ENCODE results near the gene KCND2. TPM values are rescaled to one million over a fixed set of nuclear protein-coding genes. Genes with fewer than 3 reads are reported as not detected.

KCND2 gene
- total RNA-seq, 1 experiment from 2014 or later: not detected

DNA sequence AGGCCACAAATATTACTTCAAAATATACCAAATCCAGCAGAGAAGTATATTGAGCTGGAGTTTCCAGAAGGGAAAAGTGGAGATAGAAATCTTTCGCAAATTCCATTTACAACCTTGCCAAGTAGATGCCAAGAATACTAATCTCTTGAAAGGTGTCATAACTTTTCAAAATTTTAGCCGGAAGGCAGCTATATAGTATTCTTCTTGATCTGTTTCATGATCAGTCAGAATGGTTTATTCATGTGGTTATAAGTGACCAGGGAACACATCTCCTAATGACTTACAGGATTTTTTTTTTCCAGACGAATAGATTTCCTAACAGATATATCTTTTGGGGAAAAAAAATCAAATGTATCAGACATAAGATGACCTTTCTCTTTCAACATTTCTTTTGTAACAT lies 314.3 kb downstream of the KCND2 start:
- Mint-ChIP-seq H3K4me1 (ENCODE audit: low read depth, unreplicated experiment) (no peaks in the 10 kb centered on the region), H3K36me3 (ENCODE audit: insufficient read depth, unreplicated experiment) (no peaks in the 10 kb centered on the region), H3K27ac (ENCODE audit: unreplicated experiment) (no peak overlapping the region), H3K27me3 (ENCODE audit: insufficient read depth, unreplicated experiment) (peaks cover 4% of the 10 kb centered on the region), H3K4me3 (ENCODE audit: unreplicated experiment) (no peak overlapping the region), H3K9me3 (ENCODE audit: unreplicated experiment) (no peaks in the 10 kb centered on the region)
- Histone ChIP-seq H3K27me3 (replicated peaks; ENCODE audit: control insufficient read depth, insufficient read depth, low read length) (no peaks in the 10 kb centered on the region), H3K4me1 (no peaks in the 10 kb centered on the region), H3K36me3 (ENCODE audit: control insufficient read depth, insufficient read depth, low read length) (no peaks in the 10 kb centered on the region), H3K9me3 (no peaks in the 10 kb centered on the region), H3K4me3 (ENCODE audit: low read depth, low read length) (no peak overlapping the region)
- DNase-seq: no peak
- BruUV-seq (replicated peaks): no TSS peak
- TF ChIP-seq, protein P1, sequence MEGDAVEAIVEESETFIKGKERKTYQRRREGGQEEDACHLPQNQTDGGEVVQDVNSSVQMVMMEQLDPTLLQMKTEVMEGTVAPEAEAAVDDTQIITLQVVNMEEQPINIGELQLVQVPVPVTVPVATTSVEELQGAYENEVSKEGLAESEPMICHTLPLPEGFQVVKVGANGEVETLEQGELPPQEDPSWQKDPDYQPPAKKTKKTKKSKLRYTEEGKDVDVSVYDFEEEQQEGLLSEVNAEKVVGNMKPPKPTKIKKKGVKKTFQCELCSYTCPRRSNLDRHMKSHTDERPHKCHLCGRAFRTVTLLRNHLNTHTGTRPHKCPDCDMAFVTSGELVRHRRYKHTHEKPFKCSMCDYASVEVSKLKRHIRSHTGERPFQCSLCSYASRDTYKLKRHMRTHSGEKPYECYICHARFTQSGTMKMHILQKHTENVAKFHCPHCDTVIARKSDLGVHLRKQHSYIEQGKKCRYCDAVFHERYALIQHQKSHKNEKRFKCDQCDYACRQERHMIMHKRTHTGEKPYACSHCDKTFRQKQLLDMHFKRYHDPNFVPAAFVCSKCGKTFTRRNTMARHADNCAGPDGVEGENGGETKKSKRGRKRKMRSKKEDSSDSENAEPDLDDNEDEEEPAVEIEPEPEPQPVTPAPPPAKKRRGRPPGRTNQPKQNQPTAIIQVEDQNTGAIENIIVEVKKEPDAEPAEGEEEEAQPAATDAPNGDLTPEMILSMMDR (IDR thresholded peaks at IDR 0.05; ENCODE audit: insufficient read depth in 1 of 2, low read depth in 1 of 2, low read length in 1 of 2, severe bottlenecking in 1 of 2, unreplicated experiment in 1 of 2): no peak
- CTCF ChIA-PET: no interaction called here
- POLR2A ChIA-PET: no interaction called here
- intact Hi-C loops (cut with micrococcal nuclease; ENCODE audit: unreplicated experiment): no loop called here

DNA sequence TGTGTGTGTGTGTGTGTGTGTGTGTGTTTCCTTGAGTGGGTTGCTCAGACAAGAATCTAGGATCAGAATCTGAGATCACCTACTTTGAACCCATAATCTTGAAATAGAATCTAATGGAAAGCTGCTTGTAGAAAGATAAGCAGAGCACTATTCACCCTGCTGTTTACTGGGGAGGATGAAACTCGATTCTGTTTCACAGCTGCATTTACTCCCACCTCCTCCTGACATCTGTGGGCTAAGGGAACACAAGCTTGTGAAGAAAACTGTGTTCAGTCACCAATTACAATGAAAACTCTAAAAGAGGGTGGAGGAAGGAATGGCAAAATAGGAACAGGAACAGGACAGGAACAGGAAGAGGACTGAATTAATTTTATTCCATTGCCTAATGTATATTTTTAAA lies 315.4 kb downstream of the KCND2 start:
- POLR2A ChIA-PET: no interaction called here
- no peaks in the 10 kb centered on the region for H3K36me3 ChIP-seq (ENCODE audit: control insufficient read depth, insufficient read depth, low read length)
- BruUV-seq (replicated peaks): no TSS peak
- Mint-ChIP-seq H3K4me3 (ENCODE audit: unreplicated experiment) (no peak overlapping the region), H3K27me3 (ENCODE audit: insufficient read depth, unreplicated experiment) (peaks cover 3% of the 10 kb centered on the region), H3K36me3 (ENCODE audit: insufficient read depth, unreplicated experiment) (no peaks in the 10 kb centered on the region), H3K4me1 (ENCODE audit: low read depth, unreplicated experiment) (no peaks in the 10 kb centered on the region), H3K9me3 (ENCODE audit: unreplicated experiment) (no peaks in the 10 kb centered on the region), H3K27ac (ENCODE audit: unreplicated experiment) (no peak overlapping the region)
- no peaks in the 10 kb centered on the region for H3K4me1 ChIP-seq
- no peaks in the 10 kb centered on the region for H3K27me3 ChIP-seq (replicated peaks; ENCODE audit: control insufficient read depth, insufficient read depth, low read length)
- DNase-seq: no peak
- TF ChIP-seq, protein P1 (IDR thresholded peaks at IDR 0.05; ENCODE audit: insufficient read depth in 1 of 2, low read depth in 1 of 2, low read length in 1 of 2, severe bottlenecking in 1 of 2, unreplicated experiment in 1 of 2): no peak
- CTCF ChIA-PET: no interaction called here
- no peak overlapping the region for H3K4me3 ChIP-seq (ENCODE audit: low read depth, low read length)
- no peaks in the 10 kb centered on the region for H3K9me3 ChIP-seq
- intact Hi-C loops (cut with micrococcal nuclease; ENCODE audit: unreplicated experiment): no loop called here

DNA sequence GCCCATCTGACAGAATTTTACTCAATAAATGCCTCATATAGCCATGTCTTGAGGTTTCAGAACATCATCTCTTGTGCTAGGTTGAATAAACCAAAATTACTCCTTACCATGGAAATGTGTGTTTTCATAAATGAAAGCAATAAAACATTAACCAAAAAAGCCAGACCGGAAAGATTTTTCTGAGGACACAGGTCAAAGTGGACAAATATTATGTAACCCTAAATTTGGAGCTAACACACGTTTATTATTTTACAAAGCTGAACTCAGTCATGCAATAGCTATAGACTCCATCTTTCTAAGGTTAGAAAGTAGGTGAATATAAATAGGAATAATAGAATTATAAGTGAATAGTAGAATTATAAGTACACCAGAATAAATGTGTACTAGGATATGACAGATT lies 315.9 kb downstream of the KCND2 start:
- Histone ChIP-seq H3K4me1 (no peaks in the 10 kb centered on the region), H3K9me3 (no peaks in the 10 kb centered on the region), H3K27me3 (replicated peaks; ENCODE audit: control insufficient read depth, insufficient read depth, low read length) (no peaks in the 10 kb centered on the region), H3K36me3 (ENCODE audit: control insufficient read depth, insufficient read depth, low read length) (no peaks in the 10 kb centered on the region), H3K4me3 (ENCODE audit: low read depth, low read length) (no peak overlapping the region)
- DNase-seq: no peak
- no TSS peak for BruUV-seq (replicated peaks)
- Mint-ChIP-seq H3K36me3 (ENCODE audit: insufficient read depth, unreplicated experiment) (no peaks in the 10 kb centered on the region), H3K27ac (ENCODE audit: unreplicated experiment) (no peak overlapping the region), H3K4me1 (ENCODE audit: low read depth, unreplicated experiment) (no peaks in the 10 kb centered on the region), H3K4me3 (ENCODE audit: unreplicated experiment) (no peak overlapping the region), H3K27me3 (ENCODE audit: insufficient read depth, unreplicated experiment) (no peaks in the 10 kb centered on the region), H3K9me3 (ENCODE audit: unreplicated experiment) (no peaks in the 10 kb centered on the region)
- TF ChIP-seq, protein P1 (IDR thresholded peaks at IDR 0.05; ENCODE audit: insufficient read depth in 1 of 2, low read depth in 1 of 2, low read length in 1 of 2, severe bottlenecking in 1 of 2, unreplicated experiment in 1 of 2): no peak
- ChIA-PET POLR2A (no interaction called here), CTCF (no interaction called here)
- intact Hi-C loops (cut with micrococcal nuclease; ENCODE audit: unreplicated experiment): no loop called here
